Prostate gland (tissue), 2 donors: ENCODE results near the gene PPFIA4.

ENCODE experiments used
- CTCF ChIP-seq, 4 experiments: fragments of 200-600 bp in 2 of 4; fragments of 450-650 bp in 2 of 4; sonication (generic) in 2 of 4; IDR thresholded peaks; 1 replicate in 3 of 4; 2 replicates in 1 of 4; pipeline ENCODE4 v1.5.1; 2016 to 2019; ENCODE audit warnings: antibody characterized with exemption in 4 of 4, mild to moderate bottlenecking in 2 of 4, moderate library complexity in 2 of 4
- POLR2A ChIP-seq: fragments of 450-650 bp; IDR thresholded peaks from one replicate; pipeline ENCODE4 v1.6.1; 2016; ENCODE audit warnings: antibody characterized with exemption, mild to moderate bottlenecking
- POLR2AphosphoS5 ChIP-seq: sonication (generic); formaldehyde crosslinking; IDR thresholded peaks from one replicate; pipeline ENCODE4 v1.6.1; 2017; ENCODE audit warnings: antibody characterized with exemption

GRCh38 chr1:203033917-203034316 lies 7.6 kb downstream of the PPFIA4 start:
- no peak for TF ChIP-seq CTCF (IDR thresholded peaks at IDR 0.05)
- no peak for TF ChIP-seq POLR2A
- TF ChIP-seq POLR2AphosphoS5 = no peak
